Mesodermal cell (in vitro differentiated cells): ENCODE data around the gene REV1.
"Not testable (repeated sequence)": the region's sequence is repeated elsewhere in the genome, so short reads cannot be mapped to it uniquely, and the experiment has no call there.

Experiments
- H3K27ac ChIP-seq: 2 replicates; pipeline ENCODE4 v1.7.0; 2013; ENCODE audit warnings: mild to moderate bottlenecking, low read depth, low read length, moderate library complexity; ENCODE audit not compliant: severe bottlenecking
- H3K36me3 ChIP-seq: 2 replicates; pipeline ENCODE4 v1.7.1; 2013; ENCODE audit warnings: mild to moderate bottlenecking, low read length, moderate library complexity; ENCODE audit not compliant: control insufficient read depth, insufficient read depth
- H3K4me1 ChIP-seq: one replicate; pipeline ENCODE4 v1.7.1; 2013; ENCODE audit warnings: mild to moderate bottlenecking, low read length; ENCODE audit not compliant: insufficient read depth, control insufficient read depth, poor library complexity, severe bottlenecking
- H3K4me3 ChIP-seq: 2 replicates; pipeline ENCODE4 v1.7.0; 2013; ENCODE audit warnings: low read length, control low read depth, mild to moderate bottlenecking; ENCODE audit not compliant: insufficient read depth, poor library complexity, severe bottlenecking; ENCODE audit errors: extremely low read depth
- H3K9me3 ChIP-seq: 2 replicates; pipeline ENCODE4 v1.7.1; 2013; ENCODE audit warnings: mild to moderate bottlenecking, low read length, moderate library complexity; ENCODE audit not compliant: control insufficient read depth
- WGBS, 2 experiments: methylation state at CpG; one replicate each; pipeline ENCODE4 v1.1.5; 2013; ENCODE audit warnings: missing lambda C conversion rate in 2 of 2; ENCODE audit not compliant: insufficient coverage in 2 of 2; 5-methylcytosine and 5-hydroxymethylcytosine counted together

REV1 gene

DNA sequence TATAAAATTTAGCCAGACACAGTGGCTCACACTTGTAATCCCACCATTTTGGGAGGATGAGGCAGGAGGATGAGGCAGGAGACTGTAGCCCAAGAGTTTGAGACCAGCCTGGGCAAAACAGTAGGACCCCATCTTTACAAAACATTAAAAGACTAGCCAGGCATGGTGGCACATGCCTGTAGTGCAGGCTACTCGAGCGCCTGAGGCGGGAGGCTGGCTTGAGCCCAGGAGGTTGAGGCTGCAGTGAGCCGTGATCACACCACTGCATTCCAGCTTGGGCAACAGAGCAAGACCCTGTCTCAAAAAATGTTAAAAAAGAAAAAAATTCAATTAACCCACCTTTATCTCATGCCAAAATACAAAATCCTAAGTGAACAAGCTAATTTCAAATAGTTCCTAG is 4.0 kb downstream of the REV1 start:
- 85 to 87% methylated on average over 4 of the region's 4 CpGs for WGBS, 2 experiments
- Histone ChIP-seq H3K9me3 (no peaks in the 10 kb centered on the region), H3K4me1 (peaks cover 14% of the 10 kb centered on the region)

DNA sequence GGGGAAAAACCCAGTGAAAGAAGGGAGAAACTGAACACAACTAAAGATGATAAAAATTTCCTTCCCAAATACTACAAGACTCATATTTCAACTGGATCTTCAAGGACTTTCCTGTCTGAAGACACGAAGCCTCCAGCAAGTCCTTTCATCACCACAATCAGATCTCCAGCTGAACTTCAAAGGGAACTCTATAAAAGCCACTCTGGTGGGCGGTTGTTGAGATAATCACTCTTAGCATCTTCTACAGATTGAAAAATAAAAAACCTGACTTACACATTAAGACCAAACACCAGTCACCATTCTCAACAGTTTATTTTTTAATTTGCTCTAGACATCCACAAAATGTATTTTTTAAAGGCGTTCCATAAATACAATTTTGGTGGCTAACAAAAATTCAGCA is 4.4 kb downstream of the REV1 start:
- 52 to 73% methylated on average over 1 to 2 of the region's 3 CpGs for WGBS, 2 experiments
- no peak overlapping the region for H3K4me3 ChIP-seq
- no peaks in the 10 kb centered on the region for H3K9me3 ChIP-seq
- H3K27ac ChIP-seq = no peak overlapping the region
- peaks cover 14% of the 10 kb centered on the region for H3K4me1 ChIP-seq
- H3K36me3 ChIP-seq = peaks cover 8% of the 10 kb centered on the region

More for the DNA sequence above, 4.0 kb downstream of the REV1 start:
- no peak overlapping the region for H3K4me3 ChIP-seq
- H3K27ac ChIP-seq = no peak overlapping the region
- H3K36me3 ChIP-seq = peaks cover 8% of the 10 kb centered on the region

- Histone ChIP-seq H3K27ac (no peak overlapping the region), H3K9me3 (no peaks in the 10 kb centered on the region), H3K4me3 (no peak overlapping the region), H3K4me1 (peaks cover 14% of the 10 kb centered on the region), H3K36me3 (peaks cover 8% of the 10 kb centered on the region)
- WGBS, 2 experiments = 100% methylated on average over 1 of the region's 2 CpGs; no CpG with 5 or more reads in 1 of the 2 experiments
Measured at GRCh38 chr2:99484205-99484604, 5.6 kb downstream of the REV1 start.

- no peak overlapping the region for H3K4me3 ChIP-seq
- no peak overlapping the region for H3K27ac ChIP-seq
- H3K4me1 ChIP-seq = peaks cover 6% of the 10 kb centered on the region
- H3K9me3 ChIP-seq = no peaks in the 10 kb centered on the region
- 75 to 100% methylated on average over 1 of the region's 1 CpG for WGBS, 2 experiments
- peaks cover 15% of the 10 kb centered on the region for H3K36me3 ChIP-seq
Measured at GRCh38 chr2:99481941-99482340, 7.9 kb downstream of the REV1 start.

DNA sequence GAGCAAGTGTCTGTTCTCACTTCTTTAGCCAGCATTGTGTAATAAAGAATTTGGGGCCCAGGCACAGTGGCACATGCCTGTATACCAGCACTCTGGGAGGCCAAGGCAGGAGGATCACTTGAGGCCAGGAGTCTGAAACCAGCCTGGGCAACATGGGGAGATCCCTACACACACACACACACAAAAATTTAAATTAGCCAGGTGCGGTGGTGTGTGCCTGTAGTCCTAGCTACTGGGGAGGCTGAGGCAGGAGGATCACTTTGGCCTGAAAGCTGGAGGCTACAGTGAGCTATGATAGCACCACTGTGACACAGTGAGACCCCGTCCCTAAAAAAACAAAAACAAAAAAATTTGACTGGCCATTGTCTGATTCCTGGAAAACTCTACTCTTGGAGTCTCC is 8.3 kb downstream of the REV1 start:
- Histone ChIP-seq H3K36me3 (peaks cover 19% of the 10 kb centered on the region), H3K4me3 (no peak overlapping the region), H3K9me3 (no peaks in the 10 kb centered on the region), H3K27ac (no peak overlapping the region), H3K4me1 (peaks cover 5% of the 10 kb centered on the region)
- 100% methylated on average over 2 of the region's 2 CpGs for WGBS, 2 experiments

GRCh38 chr2:99480390-99480789 is 9.4 kb downstream of the REV1 start:
- Histone ChIP-seq H3K4me3 (no peak overlapping the region), H3K36me3 (peaks cover 19% of the 10 kb centered on the region), H3K27ac (no peak overlapping the region), H3K4me1 (peaks cover 2% of the 10 kb centered on the region), H3K9me3 (no peaks in the 10 kb centered on the region)
- 80% methylated on average over 1 of the region's 1 CpG; no CpG with 5 or more reads in 1 of the 2 experiments for WGBS, 2 experiments

DNA sequence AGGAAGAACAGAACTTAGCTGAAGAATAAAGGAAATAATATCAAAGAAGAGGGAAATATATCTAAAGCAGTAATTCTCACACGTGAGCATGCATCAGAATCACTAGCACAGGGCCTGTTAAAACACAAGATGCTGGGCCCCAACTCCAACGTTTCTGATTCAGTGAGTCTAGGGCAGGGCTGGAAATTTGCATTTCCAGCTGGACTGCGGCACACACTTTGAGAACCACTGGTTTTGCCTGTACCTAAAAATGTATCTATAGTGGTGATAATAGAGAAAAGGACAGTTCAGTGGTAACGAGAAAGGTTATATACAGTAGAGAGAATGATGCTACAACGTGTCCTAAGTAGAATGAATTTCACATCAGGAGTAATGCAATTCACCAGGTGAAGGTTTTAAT is 11.2 kb downstream of the REV1 start:
- H3K36me3 ChIP-seq = peaks cover 19% of the 10 kb centered on the region
- no peak overlapping the region for H3K27ac ChIP-seq
- H3K9me3 ChIP-seq = no peaks in the 10 kb centered on the region
- WGBS, 2 experiments = 92 to 98% methylated on average over 5 of the region's 5 CpGs
- no peak overlapping the region for H3K4me3 ChIP-seq
- H3K4me1 ChIP-seq = peaks cover 9% of the 10 kb centered on the region

- H3K9me3 ChIP-seq = no peaks in the 10 kb centered on the region
- peaks cover 9% of the 10 kb centered on the region for H3K4me1 ChIP-seq
- H3K27ac ChIP-seq = no peak overlapping the region
- no peak overlapping the region for H3K4me3 ChIP-seq
- H3K36me3 ChIP-seq = peaks cover 23% of the 10 kb centered on the region
- 92 to 100% methylated on average over 1 to 2 of the region's 6 CpGs for WGBS, 2 experiments
Measured at GRCh38 chr2:99477054-99477453, 12.8 kb downstream of the REV1 start.

GRCh38 chr2:99476629-99477028 is 13.2 kb downstream of the REV1 start:
- Histone ChIP-seq H3K4me1 (peaks cover 9% of the 10 kb centered on the region), H3K27ac (no peak overlapping the region), H3K36me3 (peaks cover 22% of the 10 kb centered on the region), H3K9me3 (peaks cover under 1% of the 10 kb centered on the region), H3K4me3 (no peak overlapping the region)
- WGBS, 2 experiments = 95 to 97% methylated on average over 3 of the region's 3 CpGs

- not testable (repeated sequence) for H3K4me3 ChIP-seq, H3K9me3 ChIP-seq, H3K4me1 ChIP-seq
- WGBS, 2 experiments = 94 to 95% methylated on average over 2 to 3 of the region's 4 CpGs
- Histone ChIP-seq H3K27ac (peak overlapping the region; percentile 37), H3K36me3 (peaks cover 27% of the 10 kb centered on the region)
Measured at GRCh38 chr2:99475095-99475494, 14.7 kb downstream of the REV1 start.

DNA sequence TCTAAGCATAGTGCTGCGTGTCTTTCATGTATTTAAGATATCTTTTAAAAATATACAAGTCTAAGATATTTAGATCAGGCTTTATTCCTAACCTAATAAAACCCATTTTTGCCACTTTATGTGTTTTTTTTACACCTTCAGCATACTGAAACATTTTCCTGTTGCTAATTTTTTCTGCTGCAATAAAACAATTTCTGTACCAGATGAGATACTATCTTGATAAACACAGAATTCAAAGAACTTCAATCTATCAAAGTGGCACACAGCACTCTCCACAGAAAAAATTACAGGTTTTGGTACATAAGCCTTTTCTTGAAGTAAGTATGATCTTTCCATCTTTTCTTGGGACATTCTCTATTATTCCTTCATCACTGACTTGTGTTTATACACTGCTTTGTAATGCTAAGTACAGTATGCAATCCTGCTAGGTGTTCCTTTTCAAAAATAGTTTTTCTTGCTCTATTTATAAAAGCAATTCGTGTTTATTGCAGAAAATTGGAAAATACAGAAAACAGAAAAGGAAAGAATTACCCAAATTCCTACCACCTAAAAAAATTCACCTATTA is 16.2 kb downstream of the REV1 start:
- 91% methylated on average over 1 of the region's 2 CpGs; no CpG with 5 or more reads in 1 of the 2 experiments for WGBS, 2 experiments

More for the DNA sequence above, 16.2 kb downstream of the REV1 start:
- H3K27ac ChIP-seq = no peak overlapping the region
- no peak overlapping the region for H3K4me3 ChIP-seq
- H3K36me3 ChIP-seq = peaks cover 27% of the 10 kb centered on the region
- H3K4me1 ChIP-seq = peaks cover 9% of the 10 kb centered on the region
- peaks cover 7% of the 10 kb centered on the region for H3K9me3 ChIP-seq
